HCT116 (cell line): ENCODE data around the gene CLEC16A. TPM values are rescaled to one million over a fixed set of nuclear protein-coding genes. Genes with fewer than 3 reads are reported as not detected.

Experiments
- ATAC-seq: fragments of 200-7000 bp; cut with Tn5 transposase; 2 replicates; pipeline ENCODE4 v1.9.1; 2020; ENCODE audit warnings: mild to moderate bottlenecking, moderate library complexity
- BruUV-seq: library from RNA; stranded (reverse); fragments of 400-500 nt; replicated peaks from 2 replicates; lab custom pipeline; 2021; lab: Mats Ljungman, UMichigan
- CTCF ChIA-PET: fragments of 300-600 bp; sonication (Branson Sonifier 250); formaldehyde crosslinking; loops from one replicate; lab custom pipeline; 2021; ENCODE audit warnings: antibody characterized with exemption; lab: Charles Lee
- POLR2A ChIA-PET: fragments of 300-600, 350-600 bp; sonication (Branson Sonifier 250); formaldehyde crosslinking; loops from one replicate; lab custom pipeline; 2021; ENCODE audit warnings: antibody characterized with exemption; lab: Charles Lee
- RAD21 ChIA-PET, 2 experiments: fragments of 300-600 bp; sonication (Branson Sonifier 250); formaldehyde crosslinking; loops; one replicate each; lab custom pipeline; 2023; ENCODE audit warnings: low total read pairs in 2 of 2; ENCODE audit not compliant: uncharacterized antibody in 2 of 2, unreplicated experiment in 2 of 2, low non-redundant PET in 1 of 2; lab: Charles Lee
- DNase-seq: peaks from one replicate; pipeline ENCODE4 v3.0.0-alpha.2; 2010; ENCODE audit warnings: low read depth, low spot score
- H2AFZ ChIP-seq: fragments of 200-600 bp; shearing (Covaris generic), sonication (generic); 2 replicates; pipeline ENCODE4 v1.6.1; 2017; ENCODE audit warnings: low read depth, mixed run types, mixed read lengths, antibody characterized with exemption, low read length; ENCODE audit not compliant: poor library complexity, severe bottlenecking
- H3K27ac ChIP-seq: 2 replicates; pipeline ENCODE4 v1.5.1; 2012; ENCODE audit warnings: low read depth, low read length
- H3K27me3 ChIP-seq: fragments of 200-600 bp; sonication (generic); 2 replicates; pipeline ENCODE4 v1.6.1; 2016; ENCODE audit warnings: mixed run types, low read length, mixed read lengths; ENCODE audit not compliant: insufficient read depth
- H3K36me3 ChIP-seq, 2 experiments: fragments of 200-500 bp in 1 of 2; fragments of 200-600 bp in 1 of 2; sonication (Bioruptor generic) in 1 of 2; sonication (generic) in 1 of 2; 2 replicates each; pipeline versions ENCODE4 v1.5.1 to v1.6.1; 2014 to 2016; ENCODE audit warnings: low read length in 2 of 2, inconsistent platforms in 1 of 2, mixed read lengths in 1 of 2, mixed run types in 1 of 2; ENCODE audit not compliant: insufficient read depth in 2 of 2, control insufficient read depth in 1 of 2
- H3K4me1 ChIP-seq, 2 experiments: fragments of 200-600 bp in 1 of 2; sonication (generic) in 1 of 2; 2 replicates each; pipeline versions ENCODE4 v1.5.1 to v1.6.1; 2012 to 2017; ENCODE audit warnings: low read length in 2 of 2, inconsistent platforms in 1 of 2, mild to moderate bottlenecking in 1 of 2, mixed read lengths in 1 of 2, mixed run types in 1 of 2, moderate library complexity in 1 of 2; ENCODE audit not compliant: insufficient read depth in 2 of 2, control insufficient read depth in 1 of 2
- H3K4me2 ChIP-seq: fragments of 200-600 bp; sonication (generic); 2 replicates; pipeline ENCODE4 v1.6.1; 2017; ENCODE audit warnings: mixed run types, low read length, mixed read lengths
- H3K4me3 ChIP-seq, 2 experiments: fragments of 200-600 bp in 1 of 2; sonication (generic) in 1 of 2; replicated peaks in 1 of 2; 2 replicates each; pipeline ENCODE4 v1.5.1; 2011 to 2016; ENCODE audit warnings: low read length in 2 of 2, control low read depth in 1 of 2, low read depth in 1 of 2, mild to moderate bottlenecking in 1 of 2, mixed read lengths in 1 of 2, mixed run types in 1 of 2
- H3K79me2 ChIP-seq: fragments of 200-600 bp; sonication (generic); 2 replicates; pipeline ENCODE4 v1.6.1; 2017; ENCODE audit warnings: mild to moderate bottlenecking, mixed run types, low read length, moderate library complexity, mixed read lengths; ENCODE audit not compliant: insufficient read depth
- H3K9ac ChIP-seq: fragments of 200-600 bp; sonication (generic); 2 replicates; pipeline ENCODE4 v1.6.1; 2016; ENCODE audit warnings: low read length, mixed read lengths
- H3K9me2 ChIP-seq: fragments of 200-600 bp; sonication (generic), shearing (Covaris generic); 2 replicates; pipeline ENCODE4 v1.6.1; 2017; ENCODE audit warnings: mixed run types, mild to moderate bottlenecking, moderate library complexity; ENCODE audit not compliant: insufficient read depth
- H3K9me3 ChIP-seq, 2 experiments: fragments of 200-500 bp in 1 of 2; fragments of 200-600 bp in 1 of 2; sonication (Bioruptor generic) in 1 of 2; sonication (generic) in 1 of 2; 2 replicates each; pipeline ENCODE4 v1.6.1; 2014 to 2017; ENCODE audit warnings: low read length in 2 of 2, mixed read lengths in 2 of 2, inconsistent platforms in 1 of 2, low read depth in 1 of 2, mild to moderate bottlenecking in 1 of 2, mixed run types in 1 of 2, moderate library complexity in 1 of 2; ENCODE audit not compliant: control insufficient read depth in 1 of 2, insufficient read depth in 1 of 2
- H4K20me1 ChIP-seq: fragments of 200-600 bp; sonication (generic), shearing (Covaris generic); 2 replicates; pipeline ENCODE4 v1.6.1; 2017; ENCODE audit warnings: mixed run types, mild to moderate bottlenecking, moderate library complexity; ENCODE audit not compliant: insufficient read depth
- CEBPB ChIP-seq: IDR thresholded peaks from 2 replicates; pipeline ENCODE4 v1.6.1; 2012; ENCODE audit warnings: low read depth
- EZH2 ChIP-seq: fragments of 200-600 bp; sonication (generic); IDR thresholded peaks from 2 replicates; pipeline ENCODE4 v1.6.1; 2017; ENCODE audit warnings: antibody characterized with exemption, mixed run types
- FOSL1 ChIP-seq: IDR thresholded peaks from 2 replicates; pipeline ENCODE4 v1.6.1; 2012; ENCODE audit warnings: low read depth
- MAX ChIP-seq: IDR thresholded peaks from 2 replicates; pipeline ENCODE4 v1.6.1; 2012
- POLR2A ChIP-seq: IDR thresholded peaks from 2 replicates; pipeline ENCODE4 v1.7.0; 2011; ENCODE audit warnings: borderline replicate concordance; ENCODE audit not compliant: insufficient read depth, insufficient read length; ENCODE audit errors: extremely low read depth
- RAD21 ChIP-seq: IDR thresholded peaks from 2 replicates; pipeline ENCODE4 v1.6.1; 2012; ENCODE audit warnings: low read depth, mild to moderate bottlenecking
- SRF ChIP-seq: IDR thresholded peaks from 2 replicates; pipeline ENCODE4 v1.6.1; 2012; ENCODE audit warnings: low read depth
- ZFX ChIP-seq: fragments of 450-650 bp; IDR thresholded peaks from 2 replicates; pipeline ENCODE4 v1.6.1; 2017
- ZNF274 ChIP-seq: fragments of 200-500 bp; sonication (Bioruptor generic); IDR thresholded peaks from 2 replicates; pipeline ENCODE4 v1.6.1; 2014; ENCODE audit warnings: mild to moderate bottlenecking, low read depth, low read length, inconsistent platforms
- intact Hi-C: fragments of 100-400 bp; cut with micrococcal nuclease; formaldehyde crosslinking; loops from 2 replicates; pipeline ENCODE4 v1.10.0; 2022
- total RNA-seq: library from RNA; stranded (reverse); gene quantifications from one replicate; pipeline ENCODE4 v1.2.1, GENCODE V29; 2021; ENCODE audit not compliant: unreplicated experiment
- TF ChIP-seq, protein P1 (sequence below): IDR thresholded peaks from 2 replicates; pipeline ENCODE4 v1.6.1; 2012
- TF ChIP-seq, protein P2 (sequence below): IDR thresholded peaks from 2 replicates; pipeline ENCODE4 v1.6.1; 2011; ENCODE audit warnings: mild to moderate bottlenecking, low read length, moderate library complexity; ENCODE audit not compliant: insufficient replicate concordance; ENCODE audit errors: extremely low read depth

The CLEC16A gene
- total RNA-seq, 1 experiment from 2014 or later: 18.0 TPM

DNA sequence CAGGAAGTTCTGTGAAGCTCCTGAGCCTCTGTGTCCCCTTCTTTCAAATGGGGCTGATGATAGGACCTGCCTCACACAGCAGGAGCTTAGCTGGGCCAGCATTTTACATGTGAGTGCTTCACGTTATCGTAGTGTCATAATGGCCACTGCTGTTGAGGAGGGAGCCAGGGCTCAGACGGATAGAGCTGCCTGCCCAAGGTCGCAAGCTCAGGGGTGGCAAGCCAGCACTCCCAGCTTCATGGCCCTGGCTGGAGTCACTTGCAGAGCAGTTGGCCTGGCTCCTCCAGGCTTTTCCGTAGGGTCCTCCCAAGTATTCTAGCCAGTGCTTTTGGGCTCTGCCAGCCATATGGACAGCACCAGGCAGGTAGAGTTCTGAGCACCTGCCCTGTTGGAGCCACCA, 196.5 kb downstream of the CLEC16A start:
- no peak for TF ChIP-seq EZH2
- H3K9me3 ChIP-seq: no peaks in the 10 kb centered on the region
- H3K4me1 ChIP-seq: peaks cover 47 to 61% of the 10 kb centered on the region in 2 experiments
- H3K9ac ChIP-seq: no peak overlapping the region
- H3K4me2 ChIP-seq: no peak overlapping the region
- H3K27me3 ChIP-seq: no peaks in the 10 kb centered on the region
- no peak overlapping the region; the same call in 1 of the 2 replicates for H3K27ac ChIP-seq
- H3K36me3 ChIP-seq: no peaks in the 10 kb centered on the region
- no peaks in the 10 kb centered on the region for H3K9me2 ChIP-seq
- CTCF ChIA-PET: no interaction called here
- intact Hi-C loops: no loop called here
- H4K20me1 ChIP-seq: no peaks in the 10 kb centered on the region
- H3K4me3 ChIP-seq: no peak overlapping the region
- ATAC-seq (no peak), DNase-seq (no peak)
- H3K79me2 ChIP-seq: no peaks in the 10 kb centered on the region
- BruUV-seq: no TSS peak
- POLR2A ChIA-PET: no interaction called here
- RAD21 ChIA-PET: no interaction called here
- no peak overlapping the region for H2AFZ ChIP-seq

DNA sequence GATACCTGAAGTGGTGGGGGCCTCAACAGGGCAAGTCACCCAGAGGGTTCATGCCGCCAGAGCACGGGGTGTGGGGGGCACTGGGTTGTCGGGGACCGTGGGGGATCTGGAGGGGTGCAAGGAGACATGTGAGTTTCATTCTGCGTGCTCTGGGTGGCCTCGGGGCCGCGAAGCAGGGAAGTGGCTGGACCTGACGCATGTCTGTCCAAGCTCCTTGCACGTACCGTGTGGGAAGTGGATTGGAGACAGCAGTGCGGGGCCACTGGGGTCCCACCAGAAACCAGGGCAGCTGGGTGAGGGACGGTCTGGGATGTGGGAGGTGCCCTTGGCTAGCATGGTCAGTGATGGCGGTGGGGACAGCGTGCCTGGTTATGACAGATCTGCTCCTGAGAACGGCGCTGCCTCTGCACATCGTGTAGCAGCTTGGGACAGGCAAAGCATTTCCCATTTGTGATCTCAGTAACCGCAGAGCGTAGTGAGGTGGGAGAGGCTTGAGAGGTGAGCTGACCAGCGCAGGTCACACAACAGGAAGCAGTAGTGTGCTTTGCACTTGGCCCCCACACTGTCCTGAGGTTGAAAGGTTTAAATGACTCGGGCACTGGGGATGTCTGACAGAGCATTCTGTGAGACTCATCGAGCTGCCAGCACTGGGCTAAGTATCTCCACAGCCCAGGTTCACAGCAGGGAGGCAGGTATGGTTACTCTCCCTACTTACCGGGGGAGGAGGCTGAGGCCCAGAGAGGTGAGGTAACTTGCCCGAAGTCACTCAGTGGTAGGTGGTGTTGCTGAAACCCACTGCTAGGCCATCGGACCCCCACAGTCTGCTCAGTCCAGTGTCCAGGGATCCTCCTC, 197.3 kb downstream of the CLEC16A start:
- ChIA-PET POLR2A (no interaction called here), CTCF (no interaction called here), RAD21 (no interaction called here)
- intact Hi-C loops: no loop called here
- H3K27ac ChIP-seq: no peak overlapping the region
- H3K4me1 ChIP-seq: peaks cover 40 to 54% of the 10 kb centered on the region in 2 experiments
- no peaks in the 10 kb centered on the region for H3K9me3 ChIP-seq
- H3K4me3 ChIP-seq: no peak overlapping the region
- H4K20me1 ChIP-seq: no peaks in the 10 kb centered on the region
- TF ChIP-seq CEBPB (no peak), ZNF274 (no peak), ZFX (no peak), POLR2A (no peak), SRF (no peak), FOSL1 (no peak), RAD21 (no peak), MAX (no peak)
- TF ChIP-seq, protein P1, sequence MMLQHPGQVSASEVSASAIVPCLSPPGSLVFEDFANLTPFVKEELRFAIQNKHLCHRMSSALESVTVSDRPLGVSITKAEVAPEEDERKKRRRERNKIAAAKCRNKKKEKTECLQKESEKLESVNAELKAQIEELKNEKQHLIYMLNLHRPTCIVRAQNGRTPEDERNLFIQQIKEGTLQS: no peak
- TF ChIP-seq, protein P2, sequence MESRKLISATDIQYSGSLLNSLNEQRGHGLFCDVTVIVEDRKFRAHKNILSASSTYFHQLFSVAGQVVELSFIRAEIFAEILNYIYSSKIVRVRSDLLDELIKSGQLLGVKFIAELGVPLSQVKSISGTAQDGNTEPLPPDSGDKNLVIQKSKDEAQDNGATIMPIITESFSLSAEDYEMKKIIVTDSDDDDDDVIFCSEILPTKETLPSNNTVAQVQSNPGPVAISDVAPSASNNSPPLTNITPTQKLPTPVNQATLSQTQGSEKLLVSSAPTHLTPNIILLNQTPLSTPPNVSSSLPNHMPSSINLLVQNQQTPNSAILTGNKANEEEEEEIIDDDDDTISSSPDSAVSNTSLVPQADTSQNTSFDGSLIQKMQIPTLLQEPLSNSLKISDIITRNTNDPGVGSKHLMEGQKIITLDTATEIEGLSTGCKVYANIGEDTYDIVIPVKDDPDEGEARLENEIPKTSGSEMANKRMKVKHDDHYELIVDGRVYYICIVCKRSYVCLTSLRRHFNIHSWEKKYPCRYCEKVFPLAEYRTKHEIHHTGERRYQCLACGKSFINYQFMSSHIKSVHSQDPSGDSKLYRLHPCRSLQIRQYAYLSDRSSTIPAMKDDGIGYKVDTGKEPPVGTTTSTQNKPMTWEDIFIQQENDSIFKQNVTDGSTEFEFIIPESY: no peak
- H3K9me2 ChIP-seq: no peaks in the 10 kb centered on the region
- ATAC-seq (peak; percentile 23; the same call in 1 of the 2 replicates), DNase-seq (no peak)
- H3K27me3 ChIP-seq: no peaks in the 10 kb centered on the region
- no peaks in the 10 kb centered on the region for H3K36me3 ChIP-seq
- H3K79me2 ChIP-seq: no peaks in the 10 kb centered on the region
- no TSS peak for BruUV-seq
- no peak overlapping the region for H3K9ac ChIP-seq
- no peak overlapping the region for H3K4me2 ChIP-seq
- no peak overlapping the region for H2AFZ ChIP-seq
